Measurements from ENCODE around the gene PRR33. TPM values are rescaled to one million over a fixed set of nuclear protein-coding genes. Genes with fewer than 3 reads are reported as not detected.
A peak's percentile ranks its signal among the peaks of the same experiment; 100 is the strongest.

Gene PRR33
- total RNA-seq, 6 experiments from 2014 or later, result not detected

DNA sequence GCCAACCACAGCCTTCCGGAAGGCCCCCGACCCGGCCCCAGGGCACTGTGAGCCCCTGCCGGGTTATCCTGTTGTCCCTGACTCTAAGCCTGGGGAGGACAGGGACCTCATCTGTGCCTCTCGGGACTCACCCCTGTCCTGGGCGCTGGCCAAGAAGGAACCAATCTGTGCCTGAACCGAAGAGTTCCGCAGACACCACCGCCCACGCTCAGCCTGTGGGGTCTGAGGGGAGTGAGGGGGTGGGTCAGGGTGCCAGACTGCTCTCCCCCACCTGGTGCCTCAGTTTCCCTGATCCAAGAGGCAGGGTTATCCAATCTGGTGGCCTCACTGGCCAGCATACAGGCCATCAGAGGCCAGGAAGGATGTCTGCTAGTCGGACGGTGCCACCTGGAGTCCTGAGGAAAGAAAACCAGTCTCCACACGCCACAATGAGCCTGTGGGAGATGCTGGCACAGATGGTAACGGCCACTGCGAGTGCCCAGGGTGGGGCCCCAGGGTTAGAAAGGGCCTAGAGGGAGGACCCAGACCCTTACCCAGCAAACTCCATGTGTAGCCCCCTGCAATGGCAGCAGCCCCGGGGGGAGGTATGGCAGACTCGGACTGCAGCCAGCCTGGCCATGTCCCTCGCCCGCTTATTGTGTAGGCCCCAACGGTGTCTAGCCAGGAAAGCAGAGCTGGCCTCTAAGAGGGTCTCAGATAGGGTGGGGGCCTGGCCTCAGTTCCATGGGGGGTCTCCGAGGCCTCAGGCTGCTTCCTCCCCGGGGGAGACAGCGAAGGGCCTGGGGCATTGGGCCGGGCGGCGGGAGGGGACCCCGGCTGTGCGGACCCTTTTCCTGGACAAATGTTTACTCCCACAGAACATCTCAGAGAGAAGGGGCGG lies 27.0 kb upstream of the PRR33 start:
- Histone ChIP-seq H3K9me3 (no peaks in the 10 kb centered on the region), H3K27me3 (no peaks in the 10 kb centered on the region), H3K27ac (no peak overlapping the region), H3K4me1 (no peaks in the 10 kb centered on the region), H3K36me3 (no peaks in the 10 kb centered on the region), H3K4me3 (no peak overlapping the region)
- peak in 1 of 3 donors; percentile 50 for DNase-seq
- 59% methylated on average over 4 of the region's 29 CpGs for WGBS (ENCODE audit: insufficient coverage, low coverage, low lambda C conversion rate, missing lambda C conversion rate)
- intact Hi-C loops (cut with DNase I), result no loop called here
- TF ChIP-seq CTCF (IDR thresholded peaks at IDR 0.05), result no peak
- TF ChIP-seq POLR2A (IDR thresholded peaks at IDR 0.05), result no peak
- ATAC-seq, result no peak

DNA sequence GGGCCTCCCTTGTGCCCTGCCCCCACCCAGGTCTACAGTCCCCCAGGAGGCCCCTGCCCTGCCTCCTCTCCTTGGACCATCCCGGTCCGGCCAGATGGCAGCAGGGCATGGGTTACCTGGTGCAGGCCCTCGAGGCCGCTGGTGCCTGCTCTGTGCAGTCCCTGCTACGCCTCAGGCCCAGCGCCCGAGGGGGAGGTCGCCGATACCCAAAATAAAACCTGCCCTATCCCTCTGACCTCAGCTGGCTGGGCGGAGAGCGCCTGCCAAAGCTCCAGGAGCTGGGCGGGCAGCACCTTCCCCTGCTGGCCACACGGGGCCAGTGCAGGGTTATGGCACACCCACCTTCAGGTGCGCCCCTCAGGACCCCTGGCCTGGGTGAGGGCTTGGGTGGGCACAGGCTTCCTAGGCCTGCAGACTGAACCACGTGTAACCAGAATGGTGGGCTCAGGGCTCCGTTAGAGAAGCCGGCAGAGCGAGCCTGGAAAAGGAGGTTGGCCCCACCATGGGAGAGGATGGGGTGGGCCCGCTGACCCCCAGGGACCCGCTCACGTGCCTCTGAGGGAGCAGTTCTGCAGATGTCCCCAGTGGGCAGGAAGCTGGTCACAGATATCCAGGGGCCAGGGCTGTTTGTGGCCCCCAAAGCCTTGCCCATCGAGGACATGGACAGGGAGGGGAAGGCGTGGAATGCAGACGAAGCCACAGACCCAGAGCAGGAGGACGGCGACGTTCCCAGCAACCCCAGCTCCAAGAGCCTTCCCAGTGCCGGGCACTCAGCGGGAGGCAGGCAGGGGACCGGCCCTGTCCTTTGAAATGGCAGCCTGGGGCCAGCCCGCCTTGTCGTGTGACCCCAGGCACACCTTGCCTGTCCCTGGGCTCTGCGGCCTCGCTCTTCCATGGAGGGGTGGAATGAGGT lies 26.1 kb upstream of the PRR33 start:
- DNase-seq, result peak in 1 of 3 donors; percentile 52
- peak; percentile 29 to 54 (median 43) for ATAC-seq
- WGBS (ENCODE audit: insufficient coverage, low coverage, low lambda C conversion rate, missing lambda C conversion rate), result 62% methylated on average over 6 of the region's 34 CpGs
- no peak overlapping the region for H3K27ac ChIP-seq
- H3K36me3 ChIP-seq, result no peaks in the 10 kb centered on the region
- intact Hi-C loops (cut with DNase I), result no loop called here
- H3K9me3 ChIP-seq, result no peaks in the 10 kb centered on the region
- H3K27me3 ChIP-seq, result no peaks in the 10 kb centered on the region
- TF ChIP-seq CTCF (IDR thresholded peaks at IDR 0.05) (peak; percentile 26 to 46 (median 37)), POLR2A (IDR thresholded peaks at IDR 0.05) (no peak)
- H3K4me3 ChIP-seq, result no peak overlapping the region
- H3K4me1 ChIP-seq, result no peaks in the 10 kb centered on the region

- H3K27ac ChIP-seq, result no peak overlapping the region
- ATAC-seq, result peak in 1 of 4 donors; percentile 2
- 57% methylated on average over 3 of the region's 8 CpGs for WGBS (ENCODE audit: insufficient coverage, low coverage, low lambda C conversion rate, missing lambda C conversion rate)
- H3K4me3 ChIP-seq, result no peak overlapping the region
- TF ChIP-seq CTCF (IDR thresholded peaks at IDR 0.05) (no peak), POLR2A (IDR thresholded peaks at IDR 0.05) (no peak)
- H3K36me3 ChIP-seq, result no peaks in the 10 kb centered on the region
- H3K4me1 ChIP-seq, result no peaks in the 10 kb centered on the region
- intact Hi-C loops (cut with DNase I), result loop anchor here (1.0 kb wide), 1 partner anchor 24 kb away; no protein-coding TSS in a partner anchor
- H3K27me3 ChIP-seq, result no peaks in the 10 kb centered on the region
- DNase-seq, result no peak
- no peaks in the 10 kb centered on the region for H3K9me3 ChIP-seq
Measured at GRCh38 chr11:1916986-1917522, 25.4 kb upstream of the PRR33 start.

- Histone ChIP-seq H3K4me3 (no peak overlapping the region), H3K27me3 (no peaks in the 10 kb centered on the region), H3K27ac (no peak overlapping the region), H3K4me1 (no peaks in the 10 kb centered on the region), H3K9me3 (no peaks in the 10 kb centered on the region), H3K36me3 (no peaks in the 10 kb centered on the region)
- no peak for ATAC-seq
- no peak for TF ChIP-seq CTCF (IDR thresholded peaks at IDR 0.05)
- no peak for TF ChIP-seq POLR2A (IDR thresholded peaks at IDR 0.05)
- 60% methylated on average over 1 of the region's 14 CpGs for WGBS (ENCODE audit: insufficient coverage, low coverage, low lambda C conversion rate, missing lambda C conversion rate)
- peak in 1 of 3 donors; percentile 42 for DNase-seq
- intact Hi-C loops (cut with DNase I), result loop anchor here (1.0 kb wide), 1 partner anchor 23 kb away; no protein-coding TSS in a partner anchor
Measured at GRCh38 chr11:1916132-1916985, 24.7 kb upstream of the PRR33 start.

Data from right lobe of liver (tissue), 6 donors.